ENCODE results near the gene PRPH2. TPM values are rescaled to one million over a fixed set of nuclear protein-coding genes. Genes with fewer than 3 reads are reported as not detected.
A peak's percentile ranks its signal among the peaks of the same experiment; 100 is the strongest.

The PRPH2 gene
- total RNA-seq, 2 experiments from 2014 or later = not detected

GRCh38 chr6:42756722-42757121 lies 34.3 kb upstream of the PRPH2 start:
- H3K27me3 Mint-ChIP-seq = no peaks in the 10 kb centered on the region
- peaks cover 14% of the 10 kb centered on the region for H3K36me3 Mint-ChIP-seq (ENCODE audit: low read depth)
- no peak overlapping the region for H3K4me3 Mint-ChIP-seq
- ATAC-seq = no peak
- no peaks in the 10 kb centered on the region for H3K9me3 Mint-ChIP-seq (ENCODE audit: low read depth)
- H3K4me1 Mint-ChIP-seq = peaks cover 10% of the 10 kb centered on the region
- ChIA-PET CTCF (interaction anchor here (1.1 kb wide), 1 partner anchor 9 kb away, joined by 3 read pairs; no protein-coding TSS in a partner anchor), POLR2A (no interaction called here)
- intact Hi-C loops (cut with DNase I, micrococcal nuclease) = no loop called here
- no peak overlapping the region for H3K27ac Mint-ChIP-seq
- DNase-seq = no peak

- POLR2A ChIA-PET = no interaction called here
These were observed 32.4 kb upstream of the PRPH2 start for GRCh38 chr6:42754759-42755158.

GRCh38 chr6:42751055-42751454 lies 28.7 kb upstream of the PRPH2 start:
- peaks cover 19% of the 10 kb centered on the region for H3K4me1 Mint-ChIP-seq
- no peaks in the 10 kb centered on the region for H3K9me3 Mint-ChIP-seq (ENCODE audit: low read depth)
- ATAC-seq = no peak
- H3K36me3 Mint-ChIP-seq (ENCODE audit: low read depth) = peaks cover 16% of the 10 kb centered on the region
- DNase-seq = no peak
- no peak overlapping the region for H3K27ac Mint-ChIP-seq
- H3K27me3 Mint-ChIP-seq = no peaks in the 10 kb centered on the region
- POLR2A ChIA-PET = interaction anchor here (0.7 kb wide), 1 partner anchor 282 kb away, joined by 3 read pairs; no protein-coding TSS in a partner anchor
- H3K4me3 Mint-ChIP-seq = no peak overlapping the region
- intact Hi-C loops (cut with DNase I, micrococcal nuclease) = no loop called here
- CTCF ChIA-PET = no interaction called here

More at GRCh38 chr6:42754759-42755158, 32.4 kb upstream of the PRPH2 start:
- DNase-seq = no peak
- Mint-ChIP-seq H3K4me3 (no peak overlapping the region), H3K27me3 (no peaks in the 10 kb centered on the region), H3K4me1 (peaks cover 10% of the 10 kb centered on the region), H3K9me3 (ENCODE audit: low read depth) (no peaks in the 10 kb centered on the region), H3K36me3 (ENCODE audit: low read depth) (peaks cover 21% of the 10 kb centered on the region), H3K27ac (no peak overlapping the region)
- ATAC-seq = no peak
- CTCF ChIA-PET = interaction anchor here (0.7 kb wide), 1 partner anchor 1175 kb away, joined by 3 read pairs; no protein-coding TSS in a partner anchor
- intact Hi-C loops (cut with DNase I, micrococcal nuclease) = no loop called here

GRCh38 chr6:42748203-42748898 lies 26.0 kb upstream of the PRPH2 start:
- Mint-ChIP-seq H3K27ac (peak overlapping the region; percentile 98), H3K4me1 (peaks cover 27% of the 10 kb centered on the region), H3K4me3 (peak overlapping the region; percentile 84), H3K27me3 (no peaks in the 10 kb centered on the region), H3K9me3 (ENCODE audit: low read depth) (no peaks in the 10 kb centered on the region), H3K36me3 (ENCODE audit: low read depth) (peaks cover 27% of the 10 kb centered on the region)
- DNase-seq (no peak), ATAC-seq (no peak)
- POLR2A ChIA-PET = interaction anchor here (0.6 to 1.2 kb wide), 5 partner anchors 23 to 194 kb away, joined by 3 to 7 read pairs (median 3); partner anchors contain the start of gene BICRAL
- intact Hi-C loops (cut with DNase I, micrococcal nuclease) = loop anchor here in 1 of 2 experiments (5.0 kb wide), 2 partner anchors 531 to 806 kb away; partner anchors contain the start of genes CCND3 and MRPS10
- CTCF ChIA-PET = interaction anchor here (0.5 to 2.8 kb wide), 11 partner anchors 8 to 534 kb away, joined by 3 to 11 read pairs (median 5); partner anchors contain the start of gene RPL7L1

GRCh38 chr6:42746463-42747391 lies 24.3 kb upstream of the PRPH2 start:
- ChIA-PET CTCF (interaction anchor here (0.5 to 2.8 kb wide), 12 partner anchors 14 to 183 kb away, joined by 3 to 10 read pairs (median 3); partner anchors contain the start of genes BICRAL and UBR2), POLR2A (interaction anchor here (0.6 to 2.8 kb wide), 20 partner anchors 12 to 959 kb away, joined by 3 to 33 read pairs (median 4); partner anchors contain the start of genes BICRAL, CNPY3, PEX6 and PPP2R5D)
- H3K4me3 Mint-ChIP-seq = peak overlapping the region; percentile 84
- H3K4me1 Mint-ChIP-seq = peaks cover 27% of the 10 kb centered on the region
- peak; percentile 62 for ATAC-seq
- peak overlapping the region; percentile 98 for H3K27ac Mint-ChIP-seq
- peak; percentile 90 for DNase-seq
- H3K9me3 Mint-ChIP-seq (ENCODE audit: low read depth) = peaks cover 6% of the 10 kb centered on the region
- H3K36me3 Mint-ChIP-seq (ENCODE audit: low read depth) = peaks cover 24% of the 10 kb centered on the region
- no peaks in the 10 kb centered on the region for H3K27me3 Mint-ChIP-seq
- intact Hi-C loops (cut with DNase I, micrococcal nuclease) = loop anchor here (1.0 to 5.0 kb wide), 19 partner anchors 20 to 959 kb away; partner anchors contain the start of genes KLC4 (in 2 of the 2), MRPL2 (in 2 of the 2), RPL7L1 (in 2 of the 2) and BICRAL (in 1 of the 2)

- intact Hi-C loops (cut with DNase I, micrococcal nuclease) = loop anchor here (1.0 to 5.0 kb wide), 19 partner anchors 20 to 959 kb away; partner anchors contain the start of genes KLC4 (in 2 of the 2), MRPL2 (in 2 of the 2), RPL7L1 (in 2 of the 2) and BICRAL (in 1 of the 2)
- H3K9me3 Mint-ChIP-seq (ENCODE audit: low read depth) = peaks cover 6% of the 10 kb centered on the region
- H3K4me3 Mint-ChIP-seq = peak within 1 kb of the TSS; percentile 84
- ChIA-PET CTCF (interaction anchor here (0.5 to 1.8 kb wide), 10 partner anchors 14 to 532 kb away, joined by 3 to 6 read pairs (median 3); partner anchors contain the start of genes BICRAL, CUL9 and UBR2), POLR2A (interaction anchor here (0.6 to 2.8 kb wide), 18 partner anchors 13 to 958 kb away, joined by 3 to 33 read pairs (median 4); partner anchors contain the start of genes BICRAL, CNPY3, PEX6 and RPL7L1)
- peaks cover 27% of the 10 kb centered on the region for H3K4me1 Mint-ChIP-seq
- ATAC-seq (peak; percentile 84), DNase-seq (peak; percentile 97)
- H3K27me3 Mint-ChIP-seq = no peaks in the 10 kb centered on the region
- H3K27ac Mint-ChIP-seq = peak within 1 kb of the TSS; percentile 100
- peaks cover 22% of the 10 kb centered on the region for H3K36me3 Mint-ChIP-seq (ENCODE audit: low read depth)
These were observed 23.5 kb upstream of the PRPH2 start, which contains the start of gene TBCC for GRCh38 chr6:42745640-42746462. Gene TBCC (minus strand): TSS chr6:42746103. CDS start chr6:42746073, 30 bp downstream.

- intact Hi-C loops (cut with DNase I, micrococcal nuclease) = loop anchor here in 1 of 2 experiments (5.0 kb wide), 2 partner anchors 528 to 803 kb away; partner anchors contain the start of genes CCND3 and MRPS10
- peak overlapping the region; percentile 84 for H3K4me3 Mint-ChIP-seq
- H3K4me1 Mint-ChIP-seq = peaks cover 27% of the 10 kb centered on the region
- ChIA-PET POLR2A (interaction anchor here (0.6 to 2.8 kb wide), 15 partner anchors 18 to 957 kb away, joined by 3 to 33 read pairs (median 4); partner anchors contain the start of genes BICRAL, CNPY3, PEX6 and RPL7L1), CTCF (interaction anchor here (0.8 to 1.8 kb wide), 7 partner anchors 18 to 531 kb away, joined by 3 to 6 read pairs (median 3); partner anchors contain the start of genes CUL9 and UBR2)
- peak; percentile 54 for DNase-seq
- no peaks in the 10 kb centered on the region for H3K27me3 Mint-ChIP-seq
- H3K27ac Mint-ChIP-seq = peak overlapping the region; percentile 58
- peaks cover 6% of the 10 kb centered on the region for H3K9me3 Mint-ChIP-seq (ENCODE audit: low read depth)
- peaks cover 20% of the 10 kb centered on the region for H3K36me3 Mint-ChIP-seq (ENCODE audit: low read depth)
- no peak for ATAC-seq
These were observed 22.8 kb upstream of the PRPH2 start for GRCh38 chr6:42745083-42745639.

- CTCF ChIA-PET = interaction anchor here (1.1 to 1.8 kb wide), 2 partner anchors 18 to 82 kb away, joined by 6 read pairs; no protein-coding TSS in a partner anchor
- H3K9me3 Mint-ChIP-seq (ENCODE audit: low read depth) = peaks cover 6% of the 10 kb centered on the region
- DNase-seq (no peak), ATAC-seq (no peak)
- peak overlapping the region; percentile 84 for H3K4me3 Mint-ChIP-seq
- POLR2A ChIA-PET = interaction anchor here (2.5 to 2.8 kb wide), 4 partner anchors 18 to 136 kb away, joined by 10 to 26 read pairs (median 14); partner anchors contain the start of gene RPL7L1
- H3K27ac Mint-ChIP-seq = peak overlapping the region; percentile 58
- peaks cover 18% of the 10 kb centered on the region for H3K36me3 Mint-ChIP-seq (ENCODE audit: low read depth)
- intact Hi-C loops (cut with DNase I, micrococcal nuclease) = no loop called here
- H3K4me1 Mint-ChIP-seq = peaks cover 27% of the 10 kb centered on the region
- H3K27me3 Mint-ChIP-seq = no peaks in the 10 kb centered on the region
These were observed 22.0 kb upstream of the PRPH2 start for GRCh38 chr6:42744351-42744893.

- no peak overlapping the region for H3K4me3 Mint-ChIP-seq
- no peak for ATAC-seq
- H3K4me1 Mint-ChIP-seq = peaks cover 11% of the 10 kb centered on the region
- H3K36me3 Mint-ChIP-seq (ENCODE audit: low read depth) = peaks cover 12% of the 10 kb centered on the region
- H3K27ac Mint-ChIP-seq = no peak overlapping the region
- no peak for DNase-seq
- ChIA-PET POLR2A (interaction anchor here (0.6 kb wide), 2 partner anchors 136 to 249 kb away, joined by 3 read pairs; no protein-coding TSS in a partner anchor), CTCF (interaction anchor here (0.6 to 4.1 kb wide), 4 partner anchors 16 to 178 kb away, joined by 3 to 15 read pairs (median 3); partner anchors contain the start of gene UBR2)
- H3K27me3 Mint-ChIP-seq = no peaks in the 10 kb centered on the region
- peaks cover 6% of the 10 kb centered on the region for H3K9me3 Mint-ChIP-seq (ENCODE audit: low read depth)
- intact Hi-C loops (cut with DNase I, micrococcal nuclease) = no loop called here
These were observed 19.9 kb upstream of the PRPH2 start for GRCh38 chr6:42742116-42742894.
